Measurements from ENCODE around the gene RFT1. TPM values are rescaled to one million over a fixed set of nuclear protein-coding genes. Genes with fewer than 3 reads are reported as not detected.

The RFT1 gene
- total and polyA plus RNA-seq, 10 donors: 6.0 to 25.6 (median 15.4) TPM

- Histone ChIP-seq H3K27me3 (replicated peaks in 1 of 7) (no peaks in the 10 kb centered on the region), H3K4me1 (peaks cover 0 to 48% (median 10%) of the 10 kb centered on the region in 6 donors), H3K27ac (peak overlapping the region in 6 of 8 donors; percentile 19 to 85 (median 64)), H3K4me3 (peak overlapping the region in 1 of 8 donors; percentile 6), H3K9me3 (no peaks in the 10 kb centered on the region), H3K36me3 (no peaks in the 10 kb centered on the region)
- TF ChIP-seq POLR2AphosphoS5 (IDR thresholded peaks at IDR 0.05) (no peak), CTCF (IDR thresholded peaks at IDR 0.05 in 8 of 11, conservative IDR thresholded peaks at IDR 0.05 in 3 of 11) (no peak)
- DNase-seq: no peak
- 59 to 76% (median 70%) methylated on average over 6 of the region's 6 CpGs for WGBS, 5 donors
- intact Hi-C loops (cut with DNase I; ENCODE audit: low total_unique reads): no loop called here
Measured at GRCh38 chr3:53140847-53141845, 10.9 kb upstream of the RFT1 start.

- H3K4me1 ChIP-seq: peaks cover 0 to 47% (median 10%) of the 10 kb centered on the region in 6 donors
- no peaks in the 10 kb centered on the region for H3K27me3 ChIP-seq (replicated peaks in 1 of 7)
- H3K36me3 ChIP-seq: no peaks in the 10 kb centered on the region
- TF ChIP-seq POLR2AphosphoS5 (IDR thresholded peaks at IDR 0.05) (no peak), CTCF (IDR thresholded peaks at IDR 0.05 in 8 of 11, conservative IDR thresholded peaks at IDR 0.05 in 3 of 11) (no peak), POLR2A (IDR thresholded peaks at IDR 0.05) (no peak)
- intact Hi-C loops (cut with DNase I; ENCODE audit: low total_unique reads): no loop called here
- peak overlapping the region in 1 of 8 donors; percentile 6 for H3K4me3 ChIP-seq
- no peaks in the 10 kb centered on the region for H3K9me3 ChIP-seq
- whole genome bisulfite sequencing, 5 donors: 44 to 70% (median 55%) methylated on average over 6 of the region's 6 CpGs
- peak overlapping the region in 3 of 8 donors; percentile 62 to 85 (median 74) for H3K27ac ChIP-seq
- DNase-seq: no peak
Measured at GRCh38 chr3:53139906-53140846, 9.9 kb upstream of the RFT1 start.

GRCh38 chr3:53137835-53138446, 7.7 kb upstream of the RFT1 start:
- Histone ChIP-seq H3K27ac (no peak overlapping the region), H3K36me3 (no peaks in the 10 kb centered on the region), H3K4me3 (no peak overlapping the region), H3K27me3 (replicated peaks in 1 of 7) (no peaks in the 10 kb centered on the region), H3K4me1 (peaks cover 0 to 45% (median 13%) of the 10 kb centered on the region in 6 donors), H3K9me3 (no peaks in the 10 kb centered on the region)
- TF ChIP-seq POLR2AphosphoS5 (IDR thresholded peaks at IDR 0.05) (no peak), POLR2A (IDR thresholded peaks at IDR 0.05) (no peak), CTCF (IDR thresholded peaks at IDR 0.05 in 8 of 11, conservative IDR thresholded peaks at IDR 0.05 in 3 of 11) (no peak)
- intact Hi-C loops (cut with DNase I; ENCODE audit: low total_unique reads): no loop called here
- no peak for DNase-seq
- 76 to 94% (median 82%) methylated on average over 4 of the region's 4 CpGs for WGBS, 5 donors

Data from spleen (tissue), 11 donors.